ENCODE measurements around the gene NT5C1B. TPM values are rescaled to one million over a fixed set of nuclear protein-coding genes. Genes with fewer than 3 reads are reported as not detected.

The NT5C1B gene
- polyA plus RNA-seq, 1 donor from 2014 or later, result not detected

- no peak overlapping the region for H2AFZ ChIP-seq (ENCODE audit: low read depth, low read length)
- H4K20me1 ChIP-seq (ENCODE audit: insufficient read depth), result no peaks in the 10 kb centered on the region
- H3K9me2 ChIP-seq (ENCODE audit: insufficient read depth, low read length), result no peaks in the 10 kb centered on the region
- H3F3A ChIP-seq (ENCODE audit: insufficient read depth, low read length, poor library complexity, severe bottlenecking), result no peaks in the 10 kb centered on the region
- no peak overlapping the region for H3K9ac ChIP-seq (ENCODE audit: low read length)
- TF ChIP-seq MXI1 (conservative IDR thresholded peaks at IDR 0.05; ENCODE audit: poor library complexity, severe bottlenecking) (no peak), EP300 (conservative IDR thresholded peaks at IDR 0.05; ENCODE audit: poor library complexity, severe bottlenecking) (no peak), TAF1 (IDR thresholded peaks at IDR 0.05; ENCODE audit: low read depth) (no peak), REST (IDR thresholded peaks at IDR 0.05; ENCODE audit: borderline replicate concordance) (no peak), CTCF (IDR thresholded peaks at IDR 0.05; ENCODE audit: poor library complexity, severe bottlenecking) (no peak), SMC3 (conservative IDR thresholded peaks at IDR 0.05; ENCODE audit: poor library complexity) (no peak), POLR2AphosphoS5 (IDR thresholded peaks at IDR 0.05) (no peak), RAD21 (conservative IDR thresholded peaks at IDR 0.05) (no peak), EZH2 (IDR thresholded peaks at IDR 0.05; ENCODE audit: borderline replicate concordance, insufficient read depth, low read length, poor library complexity, severe bottlenecking) (no peak)
- no peak overlapping the region for H3K4me3 ChIP-seq (ENCODE audit: low read length)
- no peak overlapping the region for H3K27ac ChIP-seq (ENCODE audit: low read length)
- H3K36me3 ChIP-seq (ENCODE audit: insufficient read depth, low read length), result no peaks in the 10 kb centered on the region
- H3K27me3 ChIP-seq (ENCODE audit: insufficient read depth, low read depth, low read length), result no peaks in the 10 kb centered on the region
- H3K4me2 ChIP-seq (ENCODE audit: low read length), result no peak overlapping the region
- no peaks in the 10 kb centered on the region for H3K79me2 ChIP-seq (replicated peaks; ENCODE audit: insufficient read depth, low read length)
- no peaks in the 10 kb centered on the region for H3K9me3 ChIP-seq (ENCODE audit: low read length)
These were observed 38.9 kb downstream of the NT5C1B start for GRCh38 chr2:18550433-18550832.

GRCh38 chr2:18549083-18549482 is 40.3 kb downstream of the NT5C1B start:
- H3K4me2 ChIP-seq (ENCODE audit: low read length), result no peak overlapping the region
- H3K27me3 ChIP-seq (ENCODE audit: insufficient read depth, low read depth, low read length), result no peaks in the 10 kb centered on the region
- no peak overlapping the region for H3K27ac ChIP-seq (ENCODE audit: low read length)
- H3K9me3 ChIP-seq (ENCODE audit: low read length), result no peaks in the 10 kb centered on the region
- no peaks in the 10 kb centered on the region for H4K20me1 ChIP-seq (ENCODE audit: insufficient read depth)
- no peak overlapping the region for H3K9ac ChIP-seq (ENCODE audit: low read length)
- H3F3A ChIP-seq (ENCODE audit: insufficient read depth, low read length, poor library complexity, severe bottlenecking), result no peaks in the 10 kb centered on the region
- H3K79me2 ChIP-seq (replicated peaks; ENCODE audit: insufficient read depth, low read length), result no peaks in the 10 kb centered on the region
- no peaks in the 10 kb centered on the region for H3K9me2 ChIP-seq (ENCODE audit: insufficient read depth, low read length)
- H3K36me3 ChIP-seq (ENCODE audit: insufficient read depth, low read length), result no peaks in the 10 kb centered on the region
- H2AFZ ChIP-seq (ENCODE audit: low read depth, low read length), result no peak overlapping the region
- TF ChIP-seq EP300 (conservative IDR thresholded peaks at IDR 0.05; ENCODE audit: poor library complexity, severe bottlenecking), result no peak
- TF ChIP-seq POLR2AphosphoS5 (IDR thresholded peaks at IDR 0.05), result no peak
- TF ChIP-seq RAD21 (conservative IDR thresholded peaks at IDR 0.05), result no peak
- TF ChIP-seq CTCF (IDR thresholded peaks at IDR 0.05; ENCODE audit: poor library complexity, severe bottlenecking), result no peak
- TF ChIP-seq SMC3 (conservative IDR thresholded peaks at IDR 0.05; ENCODE audit: poor library complexity), result no peak
- TF ChIP-seq REST (IDR thresholded peaks at IDR 0.05; ENCODE audit: borderline replicate concordance), result no peak
- TF ChIP-seq TAF1 (IDR thresholded peaks at IDR 0.05; ENCODE audit: low read depth), result no peak
- no peak for TF ChIP-seq EZH2 (IDR thresholded peaks at IDR 0.05; ENCODE audit: borderline replicate concordance, insufficient read depth, low read length, poor library complexity, severe bottlenecking)
- TF ChIP-seq MXI1 (conservative IDR thresholded peaks at IDR 0.05; ENCODE audit: poor library complexity, severe bottlenecking), result no peak
- no peak overlapping the region for H3K4me3 ChIP-seq (ENCODE audit: low read length)

Data from neural cell (in vitro differentiated cells).